GM18867 (cell line): ENCODE data around the gene GYG1.

ENCODE experiments used
- ATAC-seq: cut with Tn5 transposase; IDR thresholded peaks from one replicate; pipeline ENCODE4 v1.9.1; 2021; ENCODE audit warnings: mild to moderate bottlenecking, moderate library complexity; ENCODE audit not compliant: unreplicated experiment

The GYG1 gene

DNA sequence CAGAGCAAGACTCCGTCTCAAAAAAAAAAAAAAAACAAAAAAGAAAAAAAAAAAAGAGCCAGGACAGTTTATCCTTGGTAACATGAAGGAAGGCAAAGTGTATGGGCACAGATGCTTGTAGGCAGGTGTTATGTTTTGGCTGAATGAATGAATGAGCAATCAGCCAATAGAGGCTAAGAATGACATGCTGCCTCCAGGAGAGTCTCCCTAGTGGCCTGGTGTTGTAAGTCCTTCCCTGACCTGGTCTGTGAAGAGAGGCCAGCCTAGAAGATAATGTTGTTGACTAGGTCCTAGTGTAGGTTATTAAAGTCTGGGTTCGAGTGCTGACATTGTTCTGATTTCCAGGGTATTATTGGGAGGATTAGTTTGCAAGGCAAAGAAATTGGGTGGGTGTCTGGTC, 24.9 kb downstream of the GYG1 start:
- ATAC-seq = no peak

- ATAC-seq = no peak
These were observed 25.6 kb downstream of the GYG1 start for GRCh38 chr3:149016669-149017541.

DNA sequence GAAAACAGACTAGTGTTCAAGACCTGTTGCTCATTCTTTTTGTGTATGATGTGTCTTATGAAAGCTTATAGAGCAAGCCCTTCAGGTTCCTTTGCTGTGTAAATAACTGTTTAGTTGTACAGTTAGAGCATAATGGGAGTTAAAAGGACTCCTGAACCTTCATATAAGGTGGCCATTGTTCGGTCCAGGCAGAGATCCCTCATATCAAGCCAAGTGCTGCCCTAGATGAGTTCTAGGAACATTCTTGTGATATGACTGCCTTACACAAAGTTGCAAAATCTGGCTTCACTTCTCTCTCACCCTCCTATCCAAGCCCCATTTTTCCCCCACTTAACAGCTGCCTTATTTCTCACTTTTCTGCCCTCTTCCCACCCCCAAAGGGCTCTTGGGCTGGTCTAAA, 26.9 kb downstream of the GYG1 start:
- ATAC-seq = no peak

- no peak for ATAC-seq
These were observed 28.2 kb downstream of the GYG1 start for GRCh38 chr3:149019580-149019979.

DNA sequence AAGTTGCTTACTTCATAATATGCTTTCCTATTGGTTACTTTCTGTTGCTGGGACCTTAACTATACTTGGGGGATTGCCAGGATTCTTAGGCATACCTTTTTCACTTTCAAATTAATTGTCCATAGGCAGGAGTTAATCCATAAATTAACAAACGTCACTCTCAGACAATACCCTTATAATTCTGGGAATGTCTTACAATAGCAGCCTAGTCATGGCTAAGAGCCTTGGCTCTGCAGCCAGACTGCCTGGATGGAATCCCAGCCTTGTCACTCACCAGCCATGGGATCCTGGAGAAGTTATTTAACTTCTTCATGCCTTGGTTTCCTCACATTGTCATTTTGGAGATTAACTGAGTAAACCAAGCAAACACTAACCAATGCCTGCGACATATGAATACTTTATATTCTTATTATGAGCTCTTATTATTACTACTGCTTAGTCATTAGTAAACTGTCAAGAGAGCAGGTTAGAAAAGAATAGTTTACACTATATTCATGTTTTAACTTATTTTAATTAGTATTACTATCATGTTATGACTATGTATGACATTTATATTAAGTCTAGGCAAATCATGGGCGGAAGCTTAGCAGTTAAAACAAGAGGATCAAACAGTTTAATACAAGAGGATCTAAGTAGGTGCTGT, 29.0 kb downstream of the GYG1 start:
- ATAC-seq = no peak

DNA sequence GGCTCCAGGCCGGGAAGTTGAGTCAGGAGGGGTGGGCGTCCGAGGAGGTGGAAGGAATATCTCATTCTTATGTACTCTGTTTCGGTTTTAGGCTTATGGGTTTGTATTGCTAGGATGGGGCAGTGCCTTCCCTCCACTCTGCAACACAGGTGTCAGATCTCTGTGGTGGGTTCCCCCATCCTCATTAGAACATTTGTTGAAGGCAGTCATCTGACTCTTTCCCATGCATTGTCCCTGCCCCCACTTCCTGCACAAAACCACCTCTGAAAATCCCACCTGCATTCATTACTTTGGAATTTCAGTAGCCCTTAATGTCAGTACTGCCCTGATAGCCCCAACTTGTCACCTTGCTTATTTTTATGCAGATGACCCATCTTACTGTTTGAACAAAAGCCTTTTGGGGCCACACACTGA, 29.5 kb downstream of the GYG1 start:
- no peak for ATAC-seq

DNA sequence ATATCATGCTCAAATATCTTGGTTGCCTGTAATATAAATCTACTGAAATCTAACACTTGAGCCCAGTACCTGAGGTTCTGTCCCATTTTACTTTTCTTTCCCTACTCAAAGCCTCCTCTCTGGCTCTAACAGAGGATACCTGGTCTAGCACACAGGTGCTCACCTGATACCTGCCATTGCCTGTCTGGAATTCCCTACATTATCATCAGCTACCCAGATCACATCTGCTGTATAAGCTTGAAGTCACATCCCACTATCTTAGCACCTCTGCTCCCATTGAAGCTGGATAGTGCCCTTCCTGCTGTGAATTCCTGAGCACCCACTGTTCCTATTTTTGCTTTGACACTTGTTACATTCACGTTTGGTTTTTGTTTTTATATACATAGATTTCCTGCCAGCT, 30.5 kb downstream of the GYG1 start:
- no peak for ATAC-seq

DNA sequence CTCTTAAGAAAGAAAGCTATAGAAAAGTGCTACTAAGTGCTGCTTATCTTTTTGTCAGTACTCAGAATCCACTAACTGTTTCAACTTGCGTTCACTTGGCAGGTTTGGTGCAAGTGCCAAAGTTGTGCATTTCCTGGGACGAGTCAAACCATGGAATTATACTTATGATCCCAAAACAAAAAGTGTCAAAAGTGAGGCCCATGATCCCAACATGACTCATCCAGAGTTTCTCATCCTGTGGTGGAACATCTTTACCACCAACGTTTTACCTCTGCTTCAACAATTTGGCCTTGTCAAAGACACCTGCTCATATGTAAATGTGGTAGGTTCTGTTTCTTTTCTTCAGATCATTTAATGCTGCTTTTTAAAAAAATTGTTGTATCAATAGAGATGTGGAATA, 32.6 kb downstream of the GYG1 start:
- ATAC-seq = no peak

DNA sequence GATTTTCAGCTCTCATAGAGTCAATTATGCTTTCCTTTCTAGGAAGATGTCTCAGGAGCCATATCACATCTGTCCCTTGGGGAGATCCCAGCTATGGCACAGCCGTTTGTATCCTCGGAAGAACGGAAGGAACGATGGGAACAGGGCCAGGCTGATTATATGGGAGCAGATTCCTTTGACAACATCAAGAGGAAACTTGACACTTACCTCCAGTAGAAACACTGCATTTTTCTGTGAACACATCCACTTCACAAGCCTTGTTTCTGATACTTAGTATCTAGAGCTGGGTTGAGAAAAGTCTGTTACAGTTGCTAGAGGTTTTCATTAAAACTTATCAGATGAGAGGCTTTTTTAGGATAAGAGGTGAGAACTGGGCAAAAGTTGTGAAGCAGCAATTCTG, 35.4 kb downstream of the GYG1 start:
- ATAC-seq = no peak

- no peak for ATAC-seq
These were observed 39.8 kb downstream of the GYG1 start for GRCh38 chr3:149031096-149031495.

DNA sequence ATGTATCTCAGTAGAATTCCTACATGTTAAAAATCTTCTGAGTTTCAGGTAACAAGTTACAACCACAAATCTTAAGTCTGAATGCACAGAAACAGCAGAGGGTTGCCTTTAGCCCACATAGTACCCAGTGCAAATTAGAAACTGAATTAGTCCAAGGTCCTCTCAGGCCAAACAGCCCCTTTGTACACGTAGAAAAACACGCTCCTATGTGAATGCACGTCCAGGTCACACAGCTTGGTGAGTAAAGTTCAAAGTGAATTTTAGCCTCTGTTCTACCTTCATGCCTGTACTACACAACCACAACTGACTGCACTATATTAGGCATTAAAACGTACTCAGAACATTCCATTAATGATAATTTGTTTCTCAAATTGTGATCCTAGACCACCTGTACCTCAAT, 46.3 kb downstream of the GYG1 start:
- no peak for ATAC-seq

DNA sequence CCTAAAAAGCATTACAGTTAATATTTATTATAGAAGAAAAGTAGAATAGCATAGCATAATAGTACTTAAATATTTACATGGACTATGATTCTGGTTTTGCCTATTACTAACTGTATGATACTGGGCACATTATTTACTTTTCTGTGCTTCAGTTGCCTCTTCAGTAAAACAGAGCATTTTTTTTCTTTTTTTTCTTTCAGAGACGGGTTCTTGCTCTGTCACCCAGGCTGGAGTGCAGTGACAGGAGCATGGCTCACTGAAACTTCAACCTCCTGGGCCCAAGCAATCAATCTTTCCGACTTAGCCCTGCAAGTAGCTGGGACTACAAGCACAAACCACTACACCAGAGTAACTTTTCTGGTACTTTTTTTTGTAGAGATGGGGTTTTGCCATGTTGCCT, 47.0 kb downstream of the GYG1 start:
- ATAC-seq = no peak

DNA sequence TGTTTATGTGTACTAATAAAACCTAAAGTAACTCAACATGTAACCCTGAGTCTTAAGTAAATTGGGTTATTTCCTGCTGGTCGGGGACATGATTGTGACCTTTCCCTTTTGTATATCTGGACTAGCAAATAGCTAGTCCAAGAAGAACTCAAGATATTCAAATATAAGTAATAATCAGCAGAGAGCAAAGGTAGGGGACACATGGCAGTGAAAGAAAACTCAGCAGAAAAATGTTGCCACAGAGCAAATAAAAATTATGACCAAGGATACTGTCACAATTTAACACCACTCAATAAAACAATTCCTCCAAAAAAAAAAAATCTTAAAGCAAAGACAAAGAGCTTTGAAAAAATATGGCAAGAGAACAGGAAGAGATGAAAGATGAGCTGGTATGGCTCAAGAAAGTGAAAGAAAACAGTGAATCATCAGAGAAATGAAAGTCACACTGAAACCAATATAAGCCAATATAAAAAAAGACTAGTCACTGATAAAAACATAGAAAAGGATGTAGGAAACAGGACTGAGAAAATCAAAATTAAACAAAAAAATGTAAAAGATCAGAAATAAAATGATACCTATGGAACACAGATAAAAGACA, 51.5 kb downstream of the GYG1 start:
- ATAC-seq = peak; percentile 92

GRCh38 chr3:149044339-149045083, 53.2 kb downstream of the GYG1 start:
- ATAC-seq = no peak

DNA sequence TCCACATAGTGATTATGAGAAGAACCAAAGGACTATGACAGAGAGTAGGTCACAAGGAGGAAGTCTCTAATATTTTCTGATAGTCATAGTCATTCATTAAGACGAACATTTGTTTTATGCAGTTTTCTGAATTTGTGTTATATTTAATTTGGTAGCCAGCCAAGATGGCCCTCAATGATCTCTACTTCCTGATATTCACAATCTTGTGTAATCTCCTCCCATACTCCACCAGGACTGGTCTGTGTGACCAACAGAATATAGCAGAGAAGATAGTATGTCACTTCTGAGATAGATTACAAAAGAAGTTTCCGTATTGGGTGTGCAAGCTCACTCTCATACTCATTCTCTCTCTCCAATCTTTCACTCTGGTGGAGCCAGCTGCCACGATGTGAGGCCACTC, 64.2 kb downstream of the GYG1 start:
- no peak for ATAC-seq

DNA sequence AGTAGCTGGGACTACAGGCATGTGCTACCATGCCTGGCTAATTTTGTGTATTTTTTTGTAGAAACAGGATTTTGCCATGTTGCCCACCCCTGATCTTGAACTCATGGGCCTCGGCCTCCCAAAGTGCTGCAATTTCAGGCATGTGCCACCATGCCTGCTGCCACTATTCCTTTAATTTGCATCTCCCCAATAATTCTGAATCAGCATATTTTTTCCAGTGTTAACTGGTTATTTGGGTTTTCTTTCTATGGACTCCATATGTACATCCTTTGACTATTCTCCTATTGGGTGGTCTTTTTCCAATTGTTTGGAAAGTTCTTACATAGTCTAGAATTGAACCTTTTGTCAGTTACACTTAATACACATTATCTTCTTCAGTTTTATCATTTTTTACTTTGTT, 66.9 kb downstream of the GYG1 start:
- ATAC-seq = peak; percentile 19

DNA sequence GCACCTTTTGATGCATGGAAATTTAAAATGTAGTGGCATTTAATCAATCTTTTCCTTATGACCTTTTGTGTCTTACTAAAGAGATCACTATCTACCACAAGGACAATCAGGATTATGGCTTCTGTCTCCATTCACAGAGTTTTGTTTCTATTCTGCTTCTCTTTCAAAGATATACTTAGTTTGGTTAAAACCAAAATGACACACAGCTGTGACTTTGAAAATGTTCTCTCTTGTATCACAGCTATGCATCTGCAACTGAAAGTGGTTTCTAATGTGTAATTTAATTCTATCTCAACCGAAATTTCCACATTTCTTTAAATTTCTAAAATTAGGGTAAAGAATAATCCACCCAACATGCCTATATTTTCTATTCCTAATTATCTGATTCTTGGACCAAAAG, 67.3 kb downstream of the GYG1 start:
- peak; percentile 82 for ATAC-seq

DNA sequence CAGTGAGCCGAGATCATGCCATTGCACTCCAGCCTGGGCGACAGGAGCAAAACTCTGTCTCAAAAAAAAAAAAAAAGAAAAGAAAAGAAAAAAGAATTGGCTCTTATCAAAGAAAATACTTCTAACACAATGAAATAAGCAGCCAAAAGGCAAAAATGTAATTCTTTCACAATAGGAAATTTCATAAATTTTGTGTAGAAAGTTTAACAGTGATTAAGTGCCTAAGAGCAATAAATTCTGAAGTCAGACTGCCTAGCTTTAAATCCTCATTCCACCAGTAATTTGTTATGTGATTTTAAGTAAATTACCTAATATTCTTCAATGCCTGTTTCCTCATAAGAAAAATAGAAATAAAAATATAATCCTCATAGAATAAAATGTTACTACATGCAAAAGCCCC, 70.4 kb downstream of the GYG1 start:
- no peak for ATAC-seq

GRCh38 chr3:149067883-149068282, 76.5 kb downstream of the GYG1 start:
- no peak for ATAC-seq
